HG03060 (cell line): Measurements from ENCODE around the gene TREX2.
"Not testable (repeated sequence)": the region's sequence is repeated elsewhere in the genome, so short reads cannot be mapped to it uniquely, and the experiment has no call there.

Experiments
- ATAC-seq: cut with Tn5 transposase; IDR thresholded peaks from one replicate; pipeline ENCODE4 v1.9.1; 2021; ENCODE audit warnings: low read depth, moderate number of reproducible peaks; ENCODE audit not compliant: unreplicated experiment

The TREX2 gene

GRCh38 chrX:153410888-153411254, 35.0 kb downstream of the TREX2 start:
- ATAC-seq = no peak

DNA sequence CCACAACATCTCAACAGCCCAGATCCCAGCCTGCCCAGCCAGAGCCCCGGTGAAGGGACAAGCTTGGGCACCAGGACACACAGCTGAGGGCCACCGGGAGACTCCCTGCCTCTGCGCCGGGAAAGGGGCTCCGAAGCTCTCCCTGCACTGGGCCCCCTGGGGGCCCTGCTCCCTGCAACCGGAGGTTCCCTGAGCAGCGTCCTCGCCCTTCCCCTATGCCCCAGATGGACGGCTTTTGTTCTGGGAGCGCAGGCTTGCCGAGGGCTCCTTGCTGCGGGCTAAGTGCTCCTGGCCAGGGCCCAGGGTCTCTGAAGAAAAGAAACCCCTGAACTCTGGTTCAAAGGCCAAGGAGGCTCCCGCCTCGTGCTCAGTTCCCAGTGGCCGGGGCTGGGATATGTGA, 35.5 kb downstream of the TREX2 start:
- no peak for ATAC-seq

GRCh38 chrX:153409414-153410101, 36.3 kb downstream of the TREX2 start:
- no peak for ATAC-seq

- ATAC-seq = no peak
These were observed 36.9 kb downstream of the TREX2 start for GRCh38 chrX:153408871-153409351.

- ATAC-seq = no peak
These were observed 37.6 kb downstream of the TREX2 start for GRCh38 chrX:153408221-153408721.

GRCh38 chrX:153407736-153408135, 38.1 kb downstream of the TREX2 start:
- no peak for ATAC-seq

DNA sequence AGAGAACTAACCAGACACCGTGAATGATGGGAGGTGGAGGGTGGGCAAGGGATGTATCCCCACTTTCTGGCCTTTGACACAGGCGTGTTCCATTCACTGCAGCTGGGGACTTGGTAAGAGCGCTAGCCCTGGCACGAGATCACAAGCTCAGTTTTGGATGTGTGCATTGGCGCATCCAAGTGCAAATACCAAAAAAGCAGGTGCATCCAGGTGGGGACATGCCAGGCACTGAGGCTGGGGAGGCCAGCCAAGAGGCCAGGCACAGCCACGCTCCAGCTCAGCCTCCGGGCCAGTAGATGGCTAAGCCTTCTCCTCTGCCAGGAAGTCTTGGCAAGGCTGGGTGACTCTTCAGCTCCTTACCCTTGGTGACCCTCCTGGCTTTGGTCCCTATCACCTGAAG, 39.0 kb downstream of the TREX2 start:
- no peak for ATAC-seq

GRCh38 chrX:153406011-153406410, 39.8 kb downstream of the TREX2 start:
- no peak for ATAC-seq

DNA sequence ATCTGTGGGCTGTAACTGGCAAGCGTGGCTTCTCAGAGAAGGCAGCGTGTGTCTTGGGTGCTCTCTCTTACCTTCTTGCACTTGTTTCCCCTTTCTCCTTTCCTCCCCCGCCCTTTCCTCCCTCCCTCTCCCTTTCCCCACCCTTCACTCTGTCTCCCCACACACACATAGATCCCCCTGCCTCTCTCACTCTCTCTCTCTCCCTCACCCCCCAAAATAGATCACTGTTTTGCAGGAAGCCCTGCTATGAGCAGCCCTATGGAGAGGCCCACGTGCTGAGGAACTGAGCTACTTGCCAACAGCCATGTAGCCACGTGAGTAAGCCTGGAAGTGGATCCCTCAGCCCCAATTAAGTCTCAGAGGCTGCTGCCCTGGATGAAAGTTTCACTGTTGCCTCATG, 40.4 kb downstream of the TREX2 start:
- ATAC-seq = no peak

GRCh38 chrX:153404333-153404732, 41.5 kb downstream of the TREX2 start:
- not testable (repeated sequence) for ATAC-seq

GRCh38 chrX:153401133-153401764, 44.6 kb downstream of the TREX2 start, which contains the start of gene PNMA6E:
PNMA6E (minus strand) TSS chrX:153401350; CDS start chrX:153398849, 2,501 bp downstream.
- ATAC-seq = no peak

DNA sequence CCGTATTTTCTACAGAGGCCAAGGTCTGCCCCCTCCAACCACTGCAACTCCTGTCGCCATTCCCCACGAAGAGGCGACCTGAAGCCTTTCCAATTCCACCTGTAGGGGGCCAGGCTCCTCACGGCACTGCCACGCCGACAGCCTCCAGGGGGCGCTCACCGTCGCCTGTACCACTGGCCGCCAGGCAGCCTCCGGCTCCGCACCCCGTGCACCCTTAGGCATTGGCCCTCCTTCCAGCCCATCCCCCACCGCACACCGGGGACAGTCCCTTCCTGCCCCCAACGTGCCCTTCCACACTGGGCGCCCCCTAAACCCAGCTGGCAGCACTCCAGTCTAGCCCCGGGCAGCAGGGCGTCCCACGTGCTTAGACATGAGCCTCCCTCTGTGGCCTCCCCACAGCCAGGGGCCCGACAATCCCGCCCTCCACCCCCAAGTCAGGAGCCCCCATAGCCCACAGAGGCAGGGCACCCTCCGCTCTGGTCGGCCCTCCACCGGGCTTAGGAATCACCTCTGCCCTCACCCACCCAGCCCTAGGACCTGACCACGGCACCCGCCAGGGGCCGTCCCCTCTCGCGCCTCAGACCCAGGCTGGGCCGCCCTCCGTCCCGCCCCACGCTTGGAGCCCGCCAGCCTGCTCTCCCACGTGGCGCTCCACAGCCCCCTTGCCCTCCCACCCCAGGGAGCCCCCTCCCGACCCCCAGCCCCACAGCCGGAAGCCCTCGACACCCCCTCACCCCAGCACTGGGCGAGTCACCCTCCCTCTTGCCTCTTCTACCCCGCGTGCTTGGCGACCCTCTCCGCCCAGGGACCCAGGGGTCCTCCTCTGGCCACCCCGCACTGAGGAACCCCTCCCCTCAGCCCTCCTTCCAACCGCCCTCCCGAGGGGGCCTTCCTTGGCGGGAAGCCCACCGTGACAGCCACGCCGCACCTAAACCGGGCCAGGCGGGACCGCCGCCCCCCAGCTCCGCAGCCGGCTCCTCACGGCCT, 45.4 kb downstream of the TREX2 start:
- ATAC-seq = no peak

DNA sequence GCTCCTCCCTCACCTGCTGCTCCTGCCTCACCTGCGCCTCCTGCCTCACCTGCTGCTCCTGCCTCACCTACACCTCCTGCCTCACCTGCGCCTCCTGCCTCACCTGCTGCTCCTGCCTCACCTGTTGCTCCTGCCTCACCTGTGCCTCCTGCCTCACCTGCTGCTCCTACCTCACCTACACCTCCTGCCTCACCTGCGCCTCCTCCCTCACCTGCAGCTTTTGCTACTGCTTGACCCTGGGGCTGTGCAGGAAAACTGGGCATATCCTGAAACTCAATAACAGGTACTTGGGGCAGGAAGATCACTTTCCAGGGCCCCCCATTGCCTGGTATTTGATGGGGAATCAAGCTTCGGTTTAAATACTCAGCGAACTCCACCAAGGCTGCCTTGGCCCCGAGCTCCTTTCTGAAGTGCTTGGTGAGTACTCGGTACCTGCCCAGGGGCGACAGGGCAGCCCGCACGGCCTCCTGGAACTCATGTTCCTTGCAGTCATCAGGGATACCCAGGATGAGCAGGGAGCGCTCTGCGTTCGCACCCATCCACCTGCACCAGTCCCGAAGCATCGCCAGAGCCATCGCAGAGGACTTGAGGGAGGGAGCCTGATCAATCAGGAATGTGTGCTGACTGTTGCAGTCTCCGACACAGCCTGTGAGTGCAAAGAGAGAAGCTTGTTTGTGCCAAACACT, 47.4 kb downstream of the TREX2 start:
- ATAC-seq = no peak

- ATAC-seq = no peak
These were observed 48.4 kb downstream of the TREX2 start for GRCh38 chrX:153397256-153397960.

- ATAC-seq = no peak
These were observed 49.3 kb downstream of the TREX2 start for GRCh38 chrX:153396320-153397195.

DNA sequence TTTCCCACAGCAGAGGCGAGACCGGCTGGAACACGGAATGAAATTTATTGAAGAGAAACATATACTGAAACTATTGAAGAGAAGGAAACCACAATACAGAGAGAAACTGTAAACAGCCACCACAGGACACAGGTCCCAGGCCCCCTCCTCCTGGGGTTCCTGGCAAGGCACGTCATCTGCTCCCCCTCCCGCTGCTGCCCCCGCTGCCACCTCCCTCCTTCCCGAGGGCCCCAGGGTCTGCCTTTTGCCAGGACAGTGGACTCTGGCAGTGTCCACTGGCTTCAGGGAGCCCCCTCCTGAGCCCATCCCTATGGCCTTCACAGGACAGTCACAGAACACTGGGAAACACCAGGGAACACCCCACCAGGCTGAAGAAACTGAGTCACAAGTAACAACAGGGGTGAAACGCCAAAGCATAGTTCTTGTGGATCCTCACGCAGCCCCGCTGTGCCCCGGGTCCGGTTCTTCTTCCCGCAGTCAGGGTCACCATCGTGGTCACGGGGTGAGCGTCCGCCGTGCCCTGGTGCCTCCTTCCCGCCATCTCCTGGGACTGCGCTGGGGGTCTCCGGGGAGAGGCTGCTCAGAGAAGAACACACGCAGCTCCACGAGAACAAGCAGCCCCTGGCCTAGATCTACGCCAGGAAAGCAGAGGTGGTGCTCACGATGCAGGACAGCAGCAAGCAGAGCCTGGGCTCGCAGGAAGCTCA, 50.1 kb downstream of the TREX2 start:
- no peak for ATAC-seq

DNA sequence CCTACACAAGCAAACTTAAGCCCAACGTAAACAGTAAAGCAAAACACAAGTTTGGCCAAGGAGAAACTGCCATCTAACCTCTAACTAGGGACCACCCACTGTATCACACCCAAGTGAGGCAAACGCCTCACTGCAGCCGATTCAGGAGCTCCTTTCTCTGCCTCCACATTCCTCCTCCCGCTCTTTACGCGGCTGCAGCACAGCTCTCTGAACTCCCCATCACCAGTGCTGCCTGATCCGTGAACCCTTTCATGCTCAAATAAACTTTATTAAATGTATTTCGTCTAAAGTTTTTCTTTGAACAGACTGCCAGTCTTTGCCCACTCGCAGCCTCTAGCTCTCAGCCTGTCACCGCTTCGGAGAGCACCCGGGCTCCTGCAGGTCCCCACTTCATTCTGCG, 51.2 kb downstream of the TREX2 start:
- no peak for ATAC-seq
